Gastroesophageal sphincter (tissue), 4 donors: ENCODE data around the gene NSMF. TPM values are rescaled to one million over a fixed set of nuclear protein-coding genes. Genes with fewer than 3 reads are reported as not detected.
"Not testable (repeated sequence)": the region's sequence is repeated elsewhere in the genome, so short reads cannot be mapped to it uniquely, and the experiment has no call there.

Experiments used
- ATAC-seq: fragments of 150-250 bp; one replicate; pipeline ENCODE4 v1.9.1; 2016; ENCODE audit warnings: mild to moderate bottlenecking, moderate library complexity
- H3K27ac ChIP-seq, 4 donors: fragments of 200-600 bp; sonication (generic) in 3 of 4; 1 replicate in 3 of 4; 2 replicates in 1 of 4; pipeline ENCODE4 v1.5.1; 2016 to 2019
- H3K27me3 ChIP-seq: fragments of 200-600 bp; sonication (generic); one replicate; pipeline ENCODE4 v1.5.1; 2019
- H3K36me3 ChIP-seq, 2 donors: fragments of 200-600 bp; sonication (generic); one replicate each; pipeline ENCODE4 v1.5.1; 2019; ENCODE audit warnings: control low read depth in 1 of 2
- H3K4me1 ChIP-seq, 3 donors: fragments of 200-600 bp; sonication (generic); 1 replicate in 2 of 3; 2 replicates in 1 of 3; pipeline ENCODE4 v1.5.1; 2016 to 2019; ENCODE audit warnings: control low read depth in 2 of 3
- H3K4me3 ChIP-seq, 2 donors: fragments of 200-600 bp; sonication (generic); one replicate each; pipeline ENCODE4 v1.5.1; 2019; ENCODE audit warnings: mild to moderate bottlenecking in 1 of 2, moderate library complexity in 1 of 2
- H3K9me3 ChIP-seq, 3 donors: fragments of 200-600 bp; sonication (generic); one replicate each; pipeline ENCODE4 v1.5.1; 2017 to 2019; ENCODE audit warnings: control low read depth in 2 of 3
- CTCF ChIP-seq, 4 experiments: fragments of 200-600 bp in 2 of 4; fragments of 450-650 bp in 2 of 4; sonication (generic) in 1 of 4; IDR thresholded peaks; one replicate each; pipeline ENCODE4 v1.5.1; 2017 to 2019; ENCODE audit warnings: antibody characterized with exemption in 4 of 4, mild to moderate bottlenecking in 2 of 4, moderate library complexity in 2 of 4
- EP300 ChIP-seq: sonication (generic); formaldehyde crosslinking; IDR thresholded peaks from one replicate; pipeline ENCODE4 v1.6.1; 2017; ENCODE audit warnings: antibody characterized with exemption, mild to moderate bottlenecking
- POLR2A ChIP-seq, 2 donors: fragments of 450-650 bp; IDR thresholded peaks; one replicate each; pipeline ENCODE4 v1.6.1; 2017; ENCODE audit warnings: antibody characterized with exemption in 2 of 2, mild to moderate bottlenecking in 2 of 2, moderate library complexity in 1 of 2
- POLR2AphosphoS5 ChIP-seq: sonication (generic); formaldehyde crosslinking; IDR thresholded peaks from one replicate; pipeline ENCODE4 v1.6.1; 2017; ENCODE audit warnings: antibody characterized with exemption
- WGBS, 2 donors: methylation state at CpG; one replicate each; pipeline ENCODE4 v1.1.5; 2018; ENCODE audit warnings: low coverage in 1 of 2; 5-methylcytosine and 5-hydroxymethylcytosine counted together
- total RNA-seq, 4 donors: library from RNA; depleted of rRNA; stranded (reverse); fragments of >200 nt; gene quantifications; one replicate each; pipeline ENCODE4 v1.1.0, GENCODE V29; 2016

The NSMF gene
- total RNA-seq, 4 donors from 2014 or later: 38.1 to 63.5 (median 49.1) TPM

GRCh38 chr9:137453643-137454081 lies 5.5 kb downstream of the NSMF start:
- H3K27me3 ChIP-seq: no peaks in the 10 kb centered on the region
- H3K4me3 ChIP-seq: peak overlapping the region; percentile 7 to 56
- peaks cover 0 to 56% of the 10 kb centered on the region in 2 donors for H3K36me3 ChIP-seq
- peaks cover 0 to 58% (median 16%) of the 10 kb centered on the region in 3 donors for H3K4me1 ChIP-seq
- no peak for TF ChIP-seq POLR2AphosphoS5
- peak; percentile 80 for ATAC-seq
- WGBS, 2 donors: no CpG with 5 or more reads among the region's 25 CpGs
- H3K9me3 ChIP-seq: no peaks in the 10 kb centered on the region
- peak overlapping the region in 1 of 4 donors; percentile 77 for H3K27ac ChIP-seq

GRCh38 chr9:137452761-137453642 lies 6.1 kb downstream of the NSMF start:
- Histone ChIP-seq H3K9me3 (no peaks in the 10 kb centered on the region), H3K27ac (peak overlapping the region in 1 of 4 donors; percentile 77), H3K4me3 (peak overlapping the region in 1 of 2 donors; percentile 56), H3K36me3 (peaks cover 0 to 61% of the 10 kb centered on the region in 2 donors), H3K4me1 (peaks cover 0 to 51% (median 10%) of the 10 kb centered on the region in 3 donors), H3K27me3 (no peaks in the 10 kb centered on the region)
- WGBS, 2 donors: 93% methylated on average over 6 of the region's 43 CpGs; no CpG with 5 or more reads in 1 of the 2 donors
- ATAC-seq: no peak
- TF ChIP-seq POLR2AphosphoS5: no peak
- TF ChIP-seq POLR2A (IDR thresholded peaks at IDR 0.05): no peak
- TF ChIP-seq CTCF (IDR thresholded peaks at IDR 0.05): no peak
- no peak for TF ChIP-seq EP300

GRCh38 chr9:137452006-137452760 lies 7.0 kb downstream of the NSMF start:
- no peaks in the 10 kb centered on the region for H3K27me3 ChIP-seq
- peaks cover 0 to 43% (median 6%) of the 10 kb centered on the region in 3 donors for H3K4me1 ChIP-seq
- peaks cover 0 to 54% of the 10 kb centered on the region in 2 donors for H3K36me3 ChIP-seq
- 67 to 100% methylated on average over 1 of the region's 17 CpGs for WGBS, 2 donors
- H3K27ac ChIP-seq: no peak overlapping the region
- ATAC-seq: no peak
- no peak for TF ChIP-seq POLR2AphosphoS5
- TF ChIP-seq POLR2A (IDR thresholded peaks at IDR 0.05): no peak
- no peak for TF ChIP-seq EP300
- no peak for TF ChIP-seq CTCF (IDR thresholded peaks at IDR 0.05)
- H3K4me3 ChIP-seq: no peak overlapping the region
- no peaks in the 10 kb centered on the region for H3K9me3 ChIP-seq

- not testable (repeated sequence) for H3K27me3 ChIP-seq, ATAC-seq, H3K9me3 ChIP-seq, H3K4me3 ChIP-seq, H3K27ac ChIP-seq
- Histone ChIP-seq H3K36me3 (peaks cover 0 to 47% of the 10 kb centered on the region in 2 donors), H3K4me1 (peaks cover 0 to 35% (median 6%) of the 10 kb centered on the region in 3 donors)
- WGBS, 2 donors: 61% methylated on average over 2 of the region's 31 CpGs; no CpG with 5 or more reads in 1 of the 2 donors
Observed at GRCh38 chr9:137451264-137452005, 7.7 kb downstream of the NSMF start.

- Histone ChIP-seq H3K36me3 (peaks cover 0 to 39% of the 10 kb centered on the region in 2 donors), H3K4me1 (peaks cover 0 to 32% (median 6%) of the 10 kb centered on the region in 3 donors)
- H3K9me3 ChIP-seq, H3K4me3 ChIP-seq, H3K27me3 ChIP-seq, H3K27ac ChIP-seq, ATAC-seq: not testable (repeated sequence)
- WGBS, 2 donors: 69% methylated on average over 5 of the region's 24 CpGs; no CpG with 5 or more reads in 1 of the 2 donors
Observed at GRCh38 chr9:137450539-137451222, 8.5 kb downstream of the NSMF start.
